CMK (cell line): Measurements from ENCODE around the gene ACAP2.
A peak's percentile ranks its signal among the peaks of the same experiment; 100 is the strongest.
"Not testable (repeated sequence)": the region's sequence is repeated elsewhere in the genome, so short reads cannot be mapped to it uniquely, and the experiment has no call there.

Experiments
- DNase-seq: peaks from one replicate; pipeline ENCODE4 v3.0.0-alpha.2; 2010; ENCODE audit warnings: low read depth

Gene ACAP2

DNA sequence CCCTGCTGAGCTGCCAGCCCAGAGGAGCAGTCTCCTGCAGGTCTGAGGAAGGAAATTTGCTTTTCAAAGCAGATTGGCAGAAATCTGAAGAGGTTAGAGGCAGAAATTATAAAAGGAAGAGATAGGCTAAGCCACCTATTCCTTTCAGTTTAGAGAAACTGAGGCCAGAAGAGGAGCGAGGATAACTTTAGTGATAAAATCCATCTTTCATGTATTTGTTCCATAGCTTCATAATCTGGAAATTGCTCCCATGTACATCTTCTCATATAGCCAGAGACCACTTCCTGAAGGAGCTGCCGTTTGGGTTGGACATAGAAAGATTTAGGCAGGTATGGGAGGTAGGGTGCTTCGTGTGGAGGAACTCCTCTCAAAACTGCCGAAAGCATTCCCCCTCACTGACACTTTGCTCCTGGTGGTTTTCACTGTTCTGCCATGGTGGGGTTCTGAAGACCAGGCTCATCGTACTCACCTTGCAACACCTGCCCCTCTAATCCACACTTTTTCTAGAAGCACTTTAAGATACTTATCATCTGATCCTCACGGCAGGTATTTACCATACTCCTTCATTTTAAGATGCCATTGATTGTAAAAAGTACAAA lies 670 bp upstream of the ACAP2 start:
- no peak for DNase-seq

DNA sequence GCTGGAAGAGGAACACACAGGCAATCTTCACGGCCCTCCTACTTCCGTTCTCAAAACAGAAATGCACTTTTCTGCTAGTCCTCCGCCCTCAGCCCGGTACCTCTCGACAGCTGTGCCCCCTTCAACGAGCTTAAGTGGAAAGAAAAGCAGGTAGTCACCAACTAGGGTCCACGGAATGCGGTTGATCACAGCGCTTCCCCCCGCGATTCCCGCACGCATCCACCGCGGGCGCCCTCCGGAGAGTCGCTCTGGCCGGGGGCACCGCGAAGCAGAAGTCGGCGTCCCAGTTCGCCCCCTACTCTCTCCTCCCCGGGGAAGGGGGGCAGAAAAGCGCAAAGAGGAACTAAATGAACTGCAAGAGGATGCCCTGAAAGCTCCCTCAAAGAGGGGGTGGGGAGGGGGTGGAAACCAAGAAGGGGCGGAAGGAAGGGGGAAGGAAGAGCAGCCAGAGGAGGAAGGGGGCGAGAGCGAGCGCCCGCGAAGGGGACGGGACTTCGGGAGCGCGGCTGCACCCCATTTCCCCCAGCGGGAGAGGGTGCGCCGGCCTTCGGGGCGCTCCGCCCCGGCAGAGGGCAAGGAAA lies 738 bp downstream of the ACAP2 start:
- DNase-seq = peak; percentile 29

DNA sequence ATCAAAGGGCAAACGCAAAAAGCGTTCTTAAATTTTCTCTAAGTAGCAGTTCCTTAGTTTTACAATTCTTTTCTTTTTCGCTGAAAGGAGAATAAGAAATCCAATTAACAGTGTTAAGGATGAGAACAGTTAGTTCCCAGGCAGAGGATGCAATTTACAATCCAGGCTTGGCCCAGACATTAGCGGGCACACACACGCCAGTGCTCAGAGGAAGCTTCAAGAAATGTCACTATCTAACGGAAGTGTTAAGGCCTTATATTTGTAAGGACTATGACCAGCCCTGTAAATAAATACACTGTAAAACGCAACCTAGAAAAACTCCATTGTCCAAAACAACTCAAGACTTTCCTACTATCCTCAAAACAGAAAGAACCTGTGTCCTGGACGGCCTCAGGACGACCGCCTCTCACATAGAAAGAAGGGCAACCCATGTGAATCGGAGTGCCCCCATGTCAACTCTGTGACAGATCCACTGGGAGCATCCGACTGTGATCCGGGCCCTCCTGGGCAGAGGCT lies 1.3 kb downstream of the ACAP2 start:
- peak; percentile 33 for DNase-seq

DNA sequence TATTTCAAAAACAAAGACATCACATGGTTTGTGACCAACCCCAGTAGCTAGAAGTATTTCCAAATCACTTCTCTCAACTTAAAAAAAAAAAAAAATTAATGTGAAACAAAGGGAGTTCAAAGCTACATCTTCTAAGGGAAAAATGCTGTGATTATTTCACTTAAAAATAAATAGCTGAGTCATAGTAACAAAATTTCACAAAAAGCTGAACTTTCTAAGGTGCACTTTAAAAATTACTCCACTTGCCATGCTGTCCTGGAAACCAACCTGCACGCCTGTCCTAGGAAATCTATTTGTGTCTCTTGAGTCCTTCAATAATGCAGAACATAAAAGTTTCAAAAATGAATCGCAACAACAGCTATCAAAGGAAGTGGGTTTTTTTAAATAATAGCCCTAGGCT lies 1.8 kb downstream of the ACAP2 start:
- DNase-seq = no peak

DNA sequence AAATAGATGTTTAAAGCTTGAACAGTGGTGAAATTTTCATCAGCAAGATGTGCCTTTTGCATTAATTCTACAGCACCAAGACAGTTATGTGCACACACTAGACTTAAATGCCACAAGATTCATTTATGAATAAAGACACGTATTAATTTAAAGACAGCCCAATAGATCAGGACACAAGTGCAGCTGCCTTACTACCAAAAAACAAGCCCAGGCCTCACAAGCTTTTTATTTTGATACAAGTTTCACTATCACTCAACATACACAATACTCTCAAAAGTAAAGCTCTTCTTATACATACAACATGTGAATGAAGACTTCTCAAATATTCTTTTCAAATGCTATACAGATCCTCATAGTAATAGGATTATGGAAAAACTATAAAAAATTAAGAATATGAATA lies 2.4 kb downstream of the ACAP2 start:
- DNase-seq = no peak

DNA sequence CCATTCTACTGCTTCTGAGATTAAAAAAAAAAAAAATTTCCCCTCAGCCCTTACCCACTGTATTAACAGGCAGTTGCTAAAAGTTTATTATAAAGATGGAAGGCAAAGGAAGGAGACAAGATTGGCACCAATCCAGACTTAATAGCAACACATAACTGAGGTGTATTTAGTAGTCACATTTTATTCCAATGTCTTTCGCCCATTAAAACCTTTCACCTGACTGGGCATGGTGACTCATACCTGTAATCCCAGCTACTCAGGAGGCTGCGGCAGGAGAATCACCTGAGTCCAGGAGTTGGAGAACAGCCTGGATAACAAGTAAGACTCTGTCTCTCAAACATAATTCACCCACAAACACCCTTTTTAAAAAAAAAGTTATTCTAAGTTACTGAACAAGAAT lies 4.4 kb downstream of the ACAP2 start:
- DNase-seq = no peak

DNA sequence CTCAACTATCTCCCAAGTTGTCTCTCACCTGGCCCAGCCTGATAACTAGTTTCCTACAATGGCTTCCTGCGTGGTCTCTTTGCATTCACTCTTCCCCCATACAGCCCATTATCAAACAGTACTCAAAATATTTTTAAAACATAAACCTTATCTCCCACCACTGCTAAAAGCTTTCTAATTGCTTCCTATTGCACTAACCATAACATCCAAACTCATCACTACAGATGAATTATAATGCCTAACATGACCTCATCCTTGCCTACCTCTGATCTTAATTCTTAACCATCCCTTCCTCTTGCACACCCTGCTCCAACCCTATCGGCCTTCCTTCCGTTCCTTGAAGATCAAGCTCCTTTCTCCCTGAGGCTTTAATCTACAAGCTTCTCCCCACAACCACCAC lies 17.0 kb downstream of the ACAP2 start:
- peak; percentile 45 for DNase-seq

DNA sequence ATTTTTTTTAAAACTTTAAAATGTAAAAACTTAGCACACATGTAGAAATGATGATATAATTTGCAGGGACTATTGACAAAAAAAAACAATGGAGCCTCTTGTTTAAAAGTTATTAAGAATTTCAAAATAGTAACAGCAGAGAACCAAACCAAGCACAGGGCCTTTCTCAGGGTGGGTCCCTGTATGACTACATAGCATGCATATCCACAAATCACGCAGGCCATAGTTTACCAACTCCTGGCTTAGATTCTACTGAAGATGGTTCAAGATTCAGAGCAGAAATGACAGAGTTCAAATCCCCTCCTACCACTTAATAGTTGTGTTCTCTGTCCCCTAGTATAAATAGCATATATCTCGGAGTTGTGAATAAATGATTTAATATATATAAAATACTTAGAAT lies 19.0 kb downstream of the ACAP2 start:
- DNase-seq = no peak

DNA sequence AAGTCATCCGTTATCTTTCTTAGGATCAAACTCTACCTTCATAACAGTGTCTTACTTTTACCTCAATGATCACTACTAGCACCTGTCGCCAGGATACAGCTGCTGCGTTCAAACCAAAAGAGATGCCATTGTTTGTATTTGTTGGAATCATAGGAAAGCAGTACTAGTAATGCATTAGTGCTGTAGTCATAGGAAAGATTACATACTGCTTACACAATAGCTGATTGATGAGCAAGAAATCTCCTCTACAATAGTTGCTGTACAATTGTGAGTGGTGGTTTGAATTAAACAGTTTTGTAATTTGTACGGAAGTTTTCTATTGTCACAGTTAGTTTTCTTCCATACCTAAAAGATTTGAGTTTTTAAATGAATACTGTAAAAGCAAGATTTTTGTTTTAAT lies 21.4 kb downstream of the ACAP2 start:
- DNase-seq = no peak

DNA sequence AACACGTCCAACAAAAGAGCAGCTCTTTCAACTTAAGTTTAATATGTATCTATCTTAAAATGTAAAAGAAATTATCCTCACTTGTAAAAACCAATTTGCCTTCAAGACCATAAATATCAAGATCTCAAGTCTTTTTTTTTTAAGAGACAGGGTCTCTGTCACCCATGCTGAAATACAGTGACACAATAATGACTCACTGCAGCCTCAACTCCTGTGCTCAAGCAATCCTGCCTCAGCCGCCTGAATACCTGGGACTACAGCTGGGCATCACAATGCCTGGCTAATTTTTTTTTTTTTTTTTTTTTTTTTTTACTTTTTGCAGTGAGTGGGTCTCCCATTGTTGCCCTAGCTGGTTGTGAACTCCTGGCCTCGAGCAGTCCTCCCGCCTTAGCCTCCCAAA lies 26.0 kb downstream of the ACAP2 start:
- no peak for DNase-seq

DNA sequence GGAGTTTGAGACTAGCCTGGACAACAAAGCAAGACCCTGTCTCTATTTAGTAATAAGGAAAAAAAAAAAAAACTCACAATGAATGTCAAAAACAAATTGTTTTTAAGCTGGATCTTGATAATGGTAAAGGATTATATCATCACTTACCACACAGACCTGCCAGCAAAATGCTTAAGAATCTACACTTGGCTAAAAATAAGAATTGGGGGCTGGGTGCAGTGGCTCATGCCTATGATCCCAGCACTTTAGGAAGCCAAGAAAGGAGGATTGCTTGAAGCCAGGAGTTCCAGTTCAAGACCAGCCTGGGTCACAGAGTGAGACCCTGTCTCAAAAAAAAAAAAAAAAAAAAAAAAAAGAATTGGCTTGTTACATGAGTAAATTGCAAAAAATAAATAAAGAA lies 31.0 kb downstream of the ACAP2 start:
- no peak for DNase-seq

DNA sequence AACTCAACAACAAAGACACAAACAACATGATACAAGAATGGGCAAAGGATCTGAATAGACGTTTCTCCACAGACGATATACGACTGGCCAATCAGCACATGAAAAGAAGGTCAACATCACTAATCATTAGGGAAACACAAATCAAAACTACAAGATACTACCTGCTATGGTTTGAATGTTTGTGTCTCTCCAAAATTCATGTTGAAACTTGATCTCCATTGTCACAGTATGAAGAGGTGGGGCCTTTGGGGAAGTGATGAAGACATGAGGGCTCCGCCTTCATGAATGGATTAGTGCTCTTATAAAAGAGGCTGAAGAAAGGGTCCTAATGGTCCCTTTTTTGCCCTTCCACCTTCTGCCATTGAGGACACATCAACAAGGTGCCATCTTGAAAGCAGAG lies 32.3 kb downstream of the ACAP2 start:
- DNase-seq = no peak

DNA sequence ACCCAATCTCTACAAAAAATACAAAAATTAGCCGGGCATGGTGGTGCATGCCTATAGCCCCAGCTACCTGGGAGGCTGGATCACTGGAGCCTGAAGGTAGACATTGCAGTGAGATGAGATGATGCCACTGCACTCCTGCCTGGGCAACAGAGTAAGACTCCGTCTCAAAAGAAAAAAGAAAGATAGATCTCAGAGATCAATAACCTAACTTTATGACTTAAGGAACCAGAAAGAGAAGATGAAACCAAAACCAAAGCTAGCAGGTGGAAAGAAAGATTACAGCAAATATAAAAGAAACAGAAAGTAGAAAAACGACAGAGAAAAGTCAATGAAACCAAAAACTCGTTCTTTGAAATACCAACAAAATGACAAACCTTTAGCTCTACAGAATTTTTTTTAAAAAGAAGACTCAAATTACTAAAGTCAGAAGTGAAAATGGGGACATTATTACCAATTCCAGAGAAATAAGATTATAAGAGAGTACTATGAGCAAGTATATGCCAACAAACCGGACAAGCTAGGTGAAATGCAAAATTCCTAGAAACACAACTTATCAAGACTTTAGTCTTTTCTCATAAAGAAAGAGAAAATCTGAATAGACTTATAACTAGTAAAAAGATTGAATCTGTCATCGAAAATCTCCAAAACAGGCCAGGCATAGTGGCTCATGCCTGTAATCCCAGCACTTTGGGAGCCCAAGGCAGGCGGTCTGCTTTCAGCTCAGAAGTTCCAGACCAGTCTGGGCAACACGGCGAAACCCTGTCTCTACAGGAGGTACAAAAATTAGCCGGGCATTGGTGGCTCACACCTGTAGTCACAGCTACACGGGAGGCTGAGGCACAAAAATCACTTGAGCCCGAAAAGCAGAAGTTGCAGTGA lies 35.0 kb downstream of the ACAP2 start:
- DNase-seq = no peak

DNA sequence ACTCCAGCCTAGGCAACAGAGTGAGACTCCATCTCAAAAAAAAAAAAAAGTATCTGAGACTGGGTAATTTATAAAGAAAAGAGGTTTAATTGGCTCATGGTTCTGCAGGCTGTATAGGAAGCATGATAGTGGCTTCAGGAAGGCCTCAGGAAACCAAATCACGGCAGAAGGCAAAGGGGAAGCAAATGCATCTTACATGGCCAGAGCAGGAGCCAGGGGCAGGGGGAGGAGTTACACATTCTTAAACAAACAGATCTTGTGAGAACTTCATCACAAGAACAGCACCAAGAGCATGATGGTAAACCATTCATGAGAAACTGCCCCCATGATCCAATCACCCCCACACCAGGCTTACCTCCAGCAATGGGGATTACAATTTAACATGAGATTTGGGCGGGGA lies 37.2 kb downstream of the ACAP2 start:
- no peak for DNase-seq

DNA sequence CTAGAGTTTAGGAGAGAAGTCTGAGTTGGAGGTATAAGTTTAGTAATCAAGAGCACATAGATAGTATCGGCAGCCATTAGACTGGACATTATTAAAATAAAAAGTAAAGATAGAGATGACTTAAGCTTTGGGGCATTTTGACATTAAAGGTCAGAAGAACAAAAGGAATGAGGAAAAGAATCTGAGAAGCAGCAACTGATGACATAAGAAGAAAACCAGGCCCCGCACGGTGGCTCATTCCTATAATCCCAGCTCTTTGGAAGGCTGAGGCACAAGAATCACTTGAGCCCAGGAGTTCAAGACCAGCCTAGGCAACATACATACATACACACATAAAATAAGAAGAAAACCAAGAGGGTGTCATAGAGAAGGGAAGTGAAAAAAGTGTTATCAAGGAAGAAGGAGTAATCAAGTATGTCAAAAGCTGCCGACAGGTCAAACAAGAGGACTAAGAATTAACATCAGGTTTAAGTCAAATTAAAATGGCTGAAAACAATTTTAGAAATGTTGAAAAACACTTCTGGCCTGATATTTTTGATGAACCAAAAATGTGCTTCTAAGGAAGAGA lies 38.9 kb downstream of the ACAP2 start:
- no peak for DNase-seq

DNA sequence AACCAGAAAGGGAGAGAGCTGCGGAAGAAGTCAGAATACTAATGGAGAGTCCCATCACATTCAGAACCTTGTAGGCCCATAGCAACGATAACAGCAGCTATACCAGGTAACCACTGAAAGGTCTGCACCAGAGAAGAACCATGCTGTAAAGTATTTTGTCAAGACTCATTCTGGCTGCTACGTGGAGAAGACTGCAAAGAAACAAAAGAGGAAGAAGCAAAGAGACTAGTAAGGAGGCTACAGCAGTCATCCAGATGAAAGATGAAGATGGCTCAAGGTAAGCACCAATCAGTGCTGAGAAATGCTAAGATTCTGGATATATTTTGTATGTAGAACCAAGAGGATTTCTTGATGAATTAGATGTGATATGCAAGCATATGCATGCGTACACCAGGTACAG lies 39.6 kb downstream of the ACAP2 start:
- no peak for DNase-seq

DNA sequence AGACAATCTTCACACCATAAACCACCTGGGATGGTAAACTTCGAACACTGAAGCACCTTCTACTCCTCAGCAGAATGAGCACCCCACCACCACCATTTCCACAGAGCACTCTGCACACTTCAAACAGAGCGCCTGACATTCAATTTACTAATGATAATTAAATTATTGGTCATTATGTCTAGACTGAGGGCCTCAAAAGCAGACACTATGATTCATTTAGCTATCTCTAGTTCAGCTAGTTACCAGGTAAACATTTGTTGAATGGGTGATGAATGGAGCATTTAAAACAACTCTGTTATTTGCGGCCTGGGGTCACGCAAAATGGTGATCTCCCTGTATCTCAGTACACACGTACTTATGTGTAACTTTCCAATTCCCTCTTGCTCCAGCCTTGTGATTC lies 40.9 kb downstream of the ACAP2 start:
- DNase-seq = no peak

DNA sequence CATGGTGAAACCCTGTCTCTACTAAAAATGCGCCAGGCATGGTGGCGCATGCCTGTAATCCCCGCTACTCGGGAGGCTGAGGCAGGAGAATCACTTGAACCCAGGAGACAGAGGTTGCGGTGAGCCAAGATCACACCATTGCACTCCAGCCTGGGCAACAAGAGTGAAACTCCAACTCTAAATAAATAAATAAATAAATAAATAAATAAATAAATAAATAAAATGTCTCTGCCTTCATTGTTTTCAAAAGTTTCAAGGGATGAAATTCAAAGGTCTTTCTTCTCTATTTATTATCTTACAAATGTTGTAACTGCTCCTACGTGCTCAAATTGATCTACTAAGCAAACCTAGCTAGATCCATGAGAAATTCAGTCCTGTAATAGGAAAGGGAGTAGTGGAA lies 44.4 kb downstream of the ACAP2 start:
- DNase-seq = not testable (repeated sequence)

DNA sequence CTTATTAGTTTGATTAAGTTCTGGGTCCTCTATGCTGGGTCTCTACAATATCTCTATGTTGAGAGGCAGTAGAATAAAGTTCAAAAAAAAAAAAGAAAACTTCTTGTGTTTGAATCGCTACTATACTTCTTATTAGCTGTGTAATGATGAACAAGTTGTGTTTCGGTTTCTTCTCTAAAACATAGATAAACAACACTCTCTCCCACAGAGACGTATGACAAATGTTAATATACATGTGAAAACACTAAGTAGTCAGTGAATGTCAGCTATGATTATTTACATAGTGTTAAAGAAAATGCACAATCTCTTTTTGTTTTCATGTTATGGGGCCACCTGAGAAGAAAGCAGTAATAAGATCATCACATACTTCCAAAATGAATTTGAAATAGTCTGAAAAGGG lies 45.3 kb downstream of the ACAP2 start:
- DNase-seq = no peak

DNA sequence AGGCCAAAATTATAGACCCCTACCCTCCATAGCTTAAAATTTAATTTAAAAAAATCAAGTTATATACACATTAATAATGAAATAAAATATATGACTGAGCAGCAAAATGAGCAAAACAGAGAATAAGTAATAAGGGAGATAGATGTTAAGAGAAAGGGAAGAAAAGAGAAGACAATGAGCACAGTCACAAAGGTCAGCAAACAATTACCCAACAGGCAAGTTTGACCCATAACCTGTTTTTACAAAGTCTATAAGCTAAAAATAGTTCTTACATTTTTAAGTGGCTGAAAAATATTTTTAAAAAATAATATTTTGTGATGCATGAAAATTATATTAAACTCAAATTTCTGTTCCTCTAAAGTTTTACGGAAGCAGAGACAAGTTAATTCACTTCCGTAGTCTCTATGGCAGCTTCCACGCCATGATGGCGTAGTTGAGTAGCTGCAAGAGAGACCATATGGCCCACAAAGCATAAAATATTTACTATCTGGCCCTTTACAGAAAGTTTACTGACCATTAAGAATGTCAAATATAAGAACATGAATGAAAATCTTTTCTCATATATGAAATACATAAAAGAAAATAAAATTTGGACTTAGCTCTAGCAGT lies 47.5 kb downstream of the ACAP2 start:
- DNase-seq = no peak

DNA sequence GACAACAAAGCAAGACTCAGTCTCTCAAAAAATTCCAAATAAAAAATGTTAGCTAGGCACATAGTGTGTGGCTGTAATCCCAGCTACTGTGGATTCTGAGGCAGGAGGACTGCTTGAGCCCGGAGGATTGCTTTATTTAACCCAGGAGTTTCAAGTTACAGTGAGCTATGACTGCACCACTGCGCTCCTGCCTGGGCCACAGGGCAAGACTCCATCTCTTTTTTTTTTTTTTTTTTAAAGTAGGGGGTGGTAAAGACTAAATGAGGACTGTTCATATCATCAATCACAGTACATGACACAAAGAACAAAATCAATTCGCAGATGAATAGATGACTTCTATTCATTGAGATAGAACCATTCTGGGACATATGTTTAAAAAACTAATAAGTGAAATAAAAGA lies 48.1 kb downstream of the ACAP2 start:
- DNase-seq = no peak

DNA sequence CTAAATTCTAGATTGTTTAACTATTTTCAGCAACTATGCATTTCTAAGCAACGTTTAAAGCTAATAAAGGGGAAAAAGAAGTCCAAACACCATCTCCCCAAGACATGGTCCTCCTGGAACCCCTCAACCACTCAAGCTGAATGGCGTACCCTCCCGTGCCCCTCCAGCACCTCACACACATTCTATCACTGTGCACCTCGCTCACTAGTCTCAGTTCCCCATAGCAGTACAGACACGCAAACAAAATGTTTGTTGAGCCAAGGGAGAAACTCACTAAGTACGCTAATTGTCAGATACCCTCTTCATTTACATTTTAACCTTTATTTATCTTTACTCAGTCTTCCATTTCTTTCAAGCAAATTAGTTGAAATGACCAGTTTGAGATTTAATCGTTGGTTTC lies 48.8 kb downstream of the ACAP2 start:
- no peak for DNase-seq

DNA sequence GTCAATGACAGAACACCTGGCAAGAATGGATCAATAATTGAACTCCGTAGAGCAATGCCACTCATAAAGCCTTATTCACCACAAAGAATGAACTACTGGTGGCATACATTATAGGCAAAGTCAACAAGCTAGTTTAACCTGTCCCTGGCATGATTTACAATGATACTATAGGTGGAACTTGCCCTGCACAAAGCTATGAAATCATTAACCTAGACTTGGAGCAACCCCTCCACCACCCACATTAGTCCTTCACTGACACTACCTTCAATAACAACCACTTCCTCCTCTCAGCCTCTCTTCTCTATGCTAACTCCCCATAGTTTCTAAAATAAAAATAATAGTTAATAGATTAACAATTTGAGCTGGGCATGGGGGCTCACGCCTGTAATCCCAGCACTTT lies 54.4 kb downstream of the ACAP2 start:
- DNase-seq = no peak
